ENCODE results near the gene SNX10.

SNX10 gene

GRCh38 chr7:26298472-26299058, 6.9 kb downstream of the SNX10 start:
- DNase-seq (ENCODE audit: low spot score): no peak

- DNase-seq (ENCODE audit: low spot score): no peak
These were observed 13.6 kb downstream of the SNX10 start for GRCh38 chr7:26305090-26305868.

GRCh38 chr7:26305869-26306665, 14.4 kb downstream of the SNX10 start:
- DNase-seq (ENCODE audit: low spot score): no peak

GRCh38 chr7:26306790-26307189, 15.1 kb downstream of the SNX10 start:
- no peak for DNase-seq (ENCODE audit: low spot score)

GRCh38 chr7:26307226-26307625, 15.6 kb downstream of the SNX10 start:
- no peak for DNase-seq (ENCODE audit: low spot score)

- no peak for DNase-seq (ENCODE audit: low spot score)
These were observed 16.1 kb downstream of the SNX10 start for GRCh38 chr7:26307791-26308190.

GRCh38 chr7:26308551-26308950, 16.9 kb downstream of the SNX10 start:
- no peak for DNase-seq (ENCODE audit: low spot score)

- DNase-seq (ENCODE audit: low spot score): no peak
These were observed 17.4 kb downstream of the SNX10 start for GRCh38 chr7:26309089-26309488.

GRCh38 chr7:26311798-26312197, 20.1 kb downstream of the SNX10 start:
- no peak for DNase-seq (ENCODE audit: low spot score)

- DNase-seq (ENCODE audit: low spot score): no peak
These were observed 25.5 kb downstream of the SNX10 start for GRCh38 chr7:26317211-26317610.

GRCh38 chr7:26318921-26319320, 27.3 kb downstream of the SNX10 start:
- DNase-seq (ENCODE audit: low spot score): no peak

GRCh38 chr7:26319636-26320035, 28.0 kb downstream of the SNX10 start:
- no peak for DNase-seq (ENCODE audit: low spot score)

GRCh38 chr7:26320878-26321277, 29.2 kb downstream of the SNX10 start:
- no peak for DNase-seq (ENCODE audit: low spot score)

GRCh38 chr7:26321435-26321834, 29.8 kb downstream of the SNX10 start:
- no peak for DNase-seq (ENCODE audit: low spot score)

GRCh38 chr7:26326211-26326610, 34.5 kb downstream of the SNX10 start:
- DNase-seq (ENCODE audit: low spot score): no peak

- no peak for DNase-seq (ENCODE audit: low spot score)
These were observed 37.1 kb downstream of the SNX10 start for GRCh38 chr7:26328498-26329390.

- DNase-seq (ENCODE audit: low spot score): no peak
These were observed 38.0 kb downstream of the SNX10 start for GRCh38 chr7:26329520-26330255.

- no peak for DNase-seq (ENCODE audit: low spot score)
These were observed 39.5 kb downstream of the SNX10 start for GRCh38 chr7:26331113-26331512.

GRCh38 chr7:26331789-26332188, 40.1 kb downstream of the SNX10 start:
- no peak for DNase-seq (ENCODE audit: low spot score)

GRCh38 chr7:26332698-26333097, 41.0 kb downstream of the SNX10 start:
- no peak for DNase-seq (ENCODE audit: low spot score)

GRCh38 chr7:26334166-26334859, 42.7 kb downstream of the SNX10 start:
- DNase-seq (ENCODE audit: low spot score): no peak
